Activated CD4-positive, CD25-positive, alpha-beta regulatory T cell treated with anti-CD3 and anti-CD28 coated beads, Interleukin-2, amount 50 U/mL, for 72 hours (primary cell): ENCODE data around the gene CCDC85C.
A peak's percentile ranks its signal among the peaks of the same experiment; 100 is the strongest.

Experiments used
- DNase-seq: peaks from one replicate; pipeline ENCODE4 v3.0.0; 2021

The CCDC85C gene

DNA sequence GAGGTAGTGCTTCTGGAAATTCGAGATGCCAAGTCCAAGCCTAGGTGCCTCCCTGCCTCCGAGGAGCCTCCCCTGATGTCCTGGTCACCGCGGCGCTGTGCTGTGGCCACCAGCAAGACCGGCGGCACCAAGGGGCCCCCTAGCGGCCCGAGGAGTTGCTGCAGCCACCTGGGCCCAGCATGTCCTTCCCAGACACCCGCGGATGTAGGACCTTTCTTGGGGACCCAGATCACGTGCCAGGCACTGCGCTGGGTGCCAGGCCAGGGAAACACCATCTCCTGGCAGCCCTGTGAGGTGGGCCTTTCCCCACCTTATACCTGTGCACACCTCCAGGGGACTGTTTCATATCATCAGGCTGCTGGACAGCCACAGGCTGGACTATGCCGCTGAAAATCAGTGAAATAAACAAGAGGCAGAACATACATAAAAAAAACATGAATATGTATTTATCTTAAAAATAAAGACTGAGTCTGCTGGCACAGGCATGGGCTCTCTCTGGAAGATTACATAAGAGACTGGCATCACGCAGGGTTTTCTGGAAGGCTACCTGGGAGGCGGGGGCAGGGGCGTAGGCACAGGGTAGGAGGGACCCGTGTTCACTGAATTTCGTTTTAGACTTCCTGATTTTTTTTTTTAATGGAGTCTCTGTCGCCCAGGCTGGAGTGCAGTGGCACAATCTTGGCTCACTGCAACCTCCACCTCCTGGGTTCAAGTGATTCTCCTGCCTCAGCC is 25.0 kb upstream of the CCDC85C start:
- peak; percentile 75 for DNase-seq

DNA sequence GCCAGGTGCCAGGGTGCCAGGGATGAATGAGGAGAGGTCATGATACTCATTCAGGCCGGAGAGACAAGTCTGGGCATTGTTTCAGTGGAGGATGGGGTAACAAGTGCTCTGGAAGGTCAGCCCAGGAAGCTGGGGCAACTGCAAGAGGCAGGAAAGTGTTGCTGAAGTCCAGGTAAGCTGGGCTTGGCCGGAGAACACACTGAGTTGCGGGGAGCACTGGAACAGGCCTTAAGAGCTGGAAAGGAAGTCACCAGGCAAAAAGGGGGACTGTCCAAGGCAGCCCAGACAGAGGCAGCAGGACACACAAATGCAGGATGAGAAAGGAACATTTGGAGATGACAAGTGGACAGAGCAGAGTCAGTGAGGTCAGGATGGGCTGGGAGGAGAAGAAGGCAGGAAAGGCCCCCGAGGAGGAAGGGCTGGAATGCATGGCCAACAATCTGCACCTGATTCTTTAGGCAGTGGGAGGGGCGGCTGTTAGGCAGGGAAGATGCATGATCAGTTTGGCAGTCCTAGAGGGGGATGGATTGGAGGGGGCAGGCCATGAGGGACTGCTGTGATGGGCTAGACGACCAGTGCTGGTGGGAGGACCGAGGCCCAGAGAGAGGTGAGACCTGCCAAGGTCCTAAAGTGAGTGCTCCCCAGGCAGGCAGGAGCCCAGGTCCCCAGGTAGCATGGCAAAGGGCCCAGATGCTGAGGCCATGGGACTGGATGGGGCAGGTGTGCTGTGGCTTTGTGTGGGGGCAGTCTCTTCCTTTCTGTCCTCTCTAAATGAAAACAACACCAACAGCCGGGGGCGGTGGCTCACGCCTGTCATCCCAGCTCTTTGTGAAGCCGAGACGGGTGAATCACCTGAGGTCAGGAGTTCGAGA is 23.7 kb upstream of the CCDC85C start:
- DNase-seq = no peak

DNA sequence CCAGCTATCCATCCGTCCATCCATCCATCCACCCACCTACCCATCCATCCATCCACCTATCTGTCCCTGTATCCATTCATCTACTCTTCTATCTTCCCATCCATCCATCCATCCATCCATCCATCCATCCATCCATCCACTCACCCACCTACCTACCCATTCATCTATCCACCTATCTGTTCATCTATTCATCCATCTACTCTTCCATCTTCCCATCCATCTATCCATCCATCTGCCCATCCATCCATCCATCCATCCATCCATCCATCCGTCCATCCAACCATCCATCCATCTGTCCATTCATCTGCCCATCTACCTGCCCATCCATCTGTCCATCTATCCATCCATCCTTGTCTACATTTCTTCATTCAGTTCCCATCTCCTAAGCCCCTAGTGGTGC is 23.1 kb upstream of the CCDC85C start:
- no peak for DNase-seq

DNA sequence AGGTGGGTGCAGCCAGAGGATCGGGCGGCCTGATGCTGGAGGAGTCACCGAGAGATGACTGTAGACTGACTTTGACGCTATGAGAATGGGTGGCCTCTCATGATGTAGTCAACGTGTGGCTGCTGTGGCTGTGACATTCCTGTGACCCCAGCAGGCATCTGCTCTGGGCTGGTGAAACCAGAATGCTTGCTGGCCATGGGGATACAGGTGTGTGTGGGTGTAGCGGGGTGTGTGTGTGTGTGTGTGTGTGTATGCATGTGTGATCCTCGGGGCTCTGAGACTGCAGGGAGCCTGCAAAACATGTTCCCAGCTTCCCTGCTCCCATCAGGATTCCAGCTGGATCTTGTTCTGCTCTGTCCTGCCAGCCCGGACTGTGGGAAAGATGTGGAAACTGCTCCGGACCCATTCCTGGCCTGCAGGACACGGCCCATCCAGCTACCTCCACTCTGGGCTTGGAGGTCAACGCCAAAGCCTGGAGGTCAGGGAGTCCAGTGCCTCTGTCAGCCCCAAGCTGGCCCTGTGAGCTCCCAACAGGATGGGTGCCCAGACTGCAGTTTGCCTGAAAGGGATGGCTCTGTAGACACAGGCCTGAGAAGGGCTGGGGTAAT is 22.1 kb upstream of the CCDC85C start:
- DNase-seq = no peak

DNA sequence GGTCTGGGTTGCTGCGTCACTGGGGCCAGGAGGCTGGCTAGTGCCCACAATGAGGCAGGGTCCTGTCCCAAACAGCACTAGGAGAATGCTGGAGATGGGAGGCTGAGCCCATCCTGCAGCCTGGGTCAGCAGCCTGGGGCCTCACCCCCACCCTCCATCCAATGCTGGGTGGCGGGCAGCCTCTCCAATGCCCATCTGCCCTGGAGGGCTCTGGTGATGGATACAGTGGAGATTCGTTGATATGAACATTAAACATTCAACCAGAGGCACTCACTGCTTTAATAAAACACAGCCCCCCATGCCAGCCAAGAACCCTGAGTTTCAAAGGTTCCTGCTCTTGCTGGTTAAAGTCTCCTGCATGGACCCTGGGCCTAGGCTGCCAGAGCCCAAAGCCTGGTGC is 21.5 kb upstream of the CCDC85C start:
- no peak for DNase-seq

DNA sequence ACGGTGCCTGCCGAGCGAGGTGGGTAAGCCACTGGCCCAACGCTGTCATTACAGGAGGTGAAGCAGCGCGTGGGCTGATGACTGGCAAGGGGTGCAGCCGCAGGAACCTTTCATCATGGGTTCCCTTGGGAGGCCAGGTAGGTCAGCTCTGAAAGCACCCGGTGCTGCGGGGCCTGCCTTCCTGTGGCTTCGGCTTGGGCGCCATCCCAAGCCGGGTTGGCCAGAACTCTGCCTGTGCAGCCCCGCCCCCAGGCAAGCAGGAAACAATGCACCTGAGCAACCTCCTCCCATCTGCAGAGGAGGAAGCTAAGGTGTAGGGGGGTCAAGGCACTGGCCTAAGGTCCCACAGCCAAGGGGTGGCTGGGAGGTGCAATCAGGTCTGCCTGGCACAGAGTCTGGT is 21.0 kb upstream of the CCDC85C start:
- no peak for DNase-seq

DNA sequence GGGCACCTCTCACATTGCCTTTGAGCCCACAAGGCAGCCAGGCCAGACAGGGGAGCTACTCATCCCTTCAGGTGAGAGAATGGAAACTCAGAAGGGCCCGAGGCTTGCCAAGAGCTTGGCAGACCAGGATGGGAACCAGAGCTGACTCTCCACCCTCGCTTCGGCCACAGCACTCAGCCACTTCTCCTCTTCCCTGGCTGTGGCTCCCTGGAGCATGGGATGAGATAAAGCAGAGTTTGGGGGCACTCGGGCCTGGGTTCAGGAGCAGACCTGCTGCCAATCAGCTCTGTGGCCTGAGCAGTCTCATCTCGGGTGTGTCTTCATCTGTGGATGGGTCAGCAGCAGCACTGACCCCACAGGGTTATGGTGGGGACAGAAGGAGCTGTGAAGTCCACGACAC is 20.0 kb upstream of the CCDC85C start:
- DNase-seq = no peak

DNA sequence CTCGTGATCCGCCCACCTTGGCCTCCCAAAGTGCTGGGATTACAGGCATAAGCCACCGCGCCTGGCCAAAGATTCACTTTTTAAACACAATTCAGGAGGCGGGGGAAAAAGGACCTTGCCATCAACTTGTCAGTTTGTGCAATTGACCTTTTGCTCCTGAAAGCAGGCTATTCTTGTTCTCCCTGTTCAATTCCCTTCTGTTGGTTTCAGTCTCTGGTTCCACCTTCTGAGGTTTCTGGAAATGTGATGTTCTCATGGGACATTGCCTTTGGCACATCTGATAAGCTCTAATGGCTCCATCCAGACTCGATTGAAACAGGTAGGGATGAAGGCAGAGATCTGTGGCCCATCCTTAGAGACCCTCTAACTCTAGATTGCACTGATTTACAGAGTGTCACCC is 17.9 kb upstream of the CCDC85C start:
- no peak for DNase-seq

DNA sequence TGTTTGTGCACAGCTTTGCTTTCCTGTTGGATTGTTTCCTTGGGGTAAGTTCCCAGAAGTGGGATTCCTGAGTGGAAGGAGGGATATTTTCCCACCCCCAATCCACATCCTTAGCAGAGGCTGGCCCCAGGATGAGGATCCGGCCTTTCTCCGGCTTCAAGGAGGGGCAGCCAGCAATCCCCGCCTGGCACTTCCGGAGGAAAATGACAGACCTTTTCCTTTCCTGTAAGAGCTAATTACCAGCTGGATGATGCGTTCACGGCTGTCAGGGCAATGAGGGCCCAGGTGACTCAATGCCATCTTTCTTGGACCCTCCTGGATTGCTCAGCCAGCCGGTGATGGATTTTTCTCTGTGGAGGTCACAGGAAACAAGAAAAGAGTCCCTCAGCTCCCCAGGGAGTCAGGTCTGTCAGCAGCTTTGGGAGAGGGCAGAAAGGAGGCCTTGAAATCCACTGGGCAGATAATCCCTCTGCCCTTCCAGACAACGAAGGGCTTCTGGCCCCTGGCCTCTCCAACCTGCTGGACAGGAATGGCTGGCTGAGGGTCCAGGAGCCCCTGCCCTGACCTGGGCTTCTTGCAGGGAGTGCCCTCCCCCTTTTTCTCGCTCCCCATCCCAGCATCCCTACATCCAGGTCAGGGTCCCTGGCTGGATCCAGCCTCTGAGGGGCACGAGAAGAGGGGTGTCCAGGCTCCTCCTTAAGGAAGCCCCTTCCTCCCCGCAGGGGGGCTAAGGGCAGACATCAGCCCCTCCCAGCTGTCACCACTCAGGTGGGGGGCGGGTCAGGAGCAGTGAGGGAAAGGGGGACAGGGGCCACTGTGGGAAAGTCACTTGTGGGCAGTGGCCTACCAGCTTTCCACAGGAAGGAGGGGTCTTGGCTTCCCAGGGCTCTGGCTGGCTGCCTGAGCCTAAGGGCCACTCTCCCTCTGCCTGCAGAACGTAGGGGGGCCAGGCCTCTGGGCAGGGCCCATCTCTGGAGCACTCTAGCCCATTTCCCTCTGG is 16.1 kb upstream of the CCDC85C start:
- DNase-seq = no peak

DNA sequence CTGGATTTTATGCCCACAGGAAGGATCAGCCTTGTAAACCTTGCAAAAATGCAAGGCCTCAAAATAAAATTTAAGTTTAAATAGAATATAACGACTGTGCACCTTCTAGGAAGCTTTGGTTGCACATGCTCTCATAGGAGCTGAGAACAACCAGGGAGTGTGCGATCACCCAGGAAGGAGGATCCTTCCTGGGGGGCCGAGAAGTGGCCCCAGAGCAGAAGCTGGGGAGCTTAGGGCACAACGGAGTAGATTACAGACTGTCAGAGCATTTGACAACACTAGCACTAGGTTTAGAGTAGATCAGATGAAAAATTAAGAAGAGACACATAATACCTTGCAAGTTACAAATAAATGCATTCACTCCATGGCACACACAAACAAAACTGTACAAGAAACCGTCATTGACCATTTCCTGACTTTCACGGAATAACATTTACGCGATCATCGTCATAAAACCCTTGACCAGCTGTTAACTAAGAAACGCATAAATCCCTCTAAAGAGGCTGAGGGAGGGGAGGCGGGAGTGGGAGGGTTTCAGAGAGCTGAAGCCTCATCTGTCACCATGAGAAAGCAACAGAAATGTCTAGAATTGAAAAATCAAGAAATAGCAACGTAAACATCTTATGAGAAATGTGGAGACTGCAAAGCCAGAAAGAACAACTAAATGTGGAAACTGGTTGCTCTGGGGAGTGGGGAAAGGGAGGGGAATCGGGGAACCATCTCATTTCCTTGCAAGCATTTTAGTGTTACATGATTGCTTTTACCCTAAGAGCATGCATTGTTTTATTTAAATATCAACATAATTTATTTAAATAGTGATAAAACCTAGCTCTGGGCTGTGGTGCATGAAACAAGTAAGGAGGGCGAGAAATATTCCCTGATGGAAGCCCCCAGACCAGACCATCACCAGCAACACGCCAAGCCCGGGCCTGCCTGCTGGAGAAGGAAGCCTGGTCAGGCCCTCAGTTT is 13.1 kb upstream of the CCDC85C start:
- no peak for DNase-seq

DNA sequence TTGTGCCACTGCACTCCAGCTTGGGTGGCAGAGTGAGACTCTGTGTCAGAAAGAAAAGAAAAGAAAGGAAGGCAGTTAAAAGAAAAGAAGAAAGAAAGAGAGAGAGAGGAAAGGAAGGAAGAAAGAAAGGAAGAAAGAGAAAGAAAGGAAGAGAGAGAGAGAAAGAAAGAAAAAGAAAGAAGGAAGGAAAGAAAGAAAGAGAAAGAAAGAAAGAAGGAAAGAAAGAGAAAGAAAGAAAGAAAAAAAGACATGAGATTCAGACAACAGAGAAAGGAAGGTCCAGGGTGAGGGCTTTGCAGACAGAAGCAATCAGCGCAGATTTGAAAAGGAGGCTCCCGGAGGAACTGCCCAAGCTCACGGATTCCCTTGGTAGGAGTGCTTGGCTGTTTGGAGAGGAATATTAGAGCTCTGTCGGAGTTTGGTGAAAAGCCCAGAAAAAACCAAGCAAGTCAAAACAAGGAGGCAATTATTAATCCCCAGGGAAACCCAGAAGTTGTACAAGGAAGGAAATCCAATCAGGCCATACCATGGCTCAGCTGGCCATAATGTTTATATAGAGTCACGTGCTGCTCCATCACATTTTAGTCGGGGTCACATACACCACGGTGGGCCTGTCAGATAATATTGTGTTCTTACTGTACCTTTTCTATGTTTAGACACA is 11.6 kb upstream of the CCDC85C start:
- DNase-seq = no peak

DNA sequence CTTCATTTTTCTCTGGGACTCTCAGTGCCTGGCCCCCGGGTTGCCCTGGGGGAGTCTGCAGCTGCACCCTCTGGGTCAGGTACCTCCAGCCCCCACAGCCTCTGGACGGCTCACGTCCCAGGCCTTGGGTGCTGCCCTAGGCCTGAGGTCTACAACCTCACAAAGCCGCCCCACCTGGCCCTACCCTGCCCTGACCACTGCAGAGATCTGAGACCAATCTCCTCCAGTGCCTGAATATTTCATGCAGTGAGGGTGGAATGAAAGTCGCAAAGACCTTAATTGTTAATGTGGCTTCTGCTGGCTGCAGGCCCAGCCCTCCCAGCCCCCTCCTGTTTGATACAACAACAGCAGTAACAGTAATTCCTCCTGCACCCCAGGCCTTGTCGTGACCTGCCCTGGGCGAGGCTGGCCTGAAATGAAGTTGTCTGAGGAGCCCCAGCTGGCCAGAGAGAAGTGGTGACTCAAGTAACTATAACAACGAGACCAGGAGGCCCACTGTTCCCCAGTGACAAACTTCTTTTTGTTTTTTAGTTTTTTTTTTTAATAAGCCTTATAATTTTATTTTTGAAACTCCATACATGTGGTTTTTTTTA is 8.8 kb upstream of the CCDC85C start:
- DNase-seq = no peak

DNA sequence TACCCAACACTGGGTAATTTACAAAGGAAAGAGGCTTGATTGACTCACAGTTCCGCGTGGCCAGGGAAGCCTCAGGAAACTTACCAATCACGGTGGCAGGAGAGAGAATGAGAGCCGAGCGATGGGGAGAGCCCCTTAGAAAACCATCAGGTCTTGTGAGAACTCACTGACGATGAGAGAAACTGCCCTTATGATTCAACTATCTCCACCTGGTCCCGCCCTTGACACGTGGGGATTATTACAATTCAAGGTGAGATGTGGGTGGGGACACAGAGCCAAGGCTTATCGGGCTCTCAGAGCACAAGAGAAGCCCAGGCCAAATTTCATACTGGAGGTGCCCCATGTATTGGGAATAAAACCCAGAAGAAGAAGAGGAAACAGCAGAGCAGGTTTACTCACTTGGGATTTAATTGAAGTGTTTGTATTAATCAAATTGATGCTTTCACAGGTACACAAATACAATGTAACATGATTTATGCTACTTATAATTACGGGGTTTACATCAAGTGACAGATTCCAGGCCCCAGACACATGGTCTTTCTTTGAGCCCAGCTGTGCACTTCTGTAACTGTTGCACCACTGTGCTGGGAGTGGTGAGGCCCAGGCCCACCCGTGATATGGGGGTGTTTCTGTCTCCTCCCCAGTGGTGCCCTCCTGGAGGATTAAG is 8.2 kb upstream of the CCDC85C start:
- no peak for DNase-seq

DNA sequence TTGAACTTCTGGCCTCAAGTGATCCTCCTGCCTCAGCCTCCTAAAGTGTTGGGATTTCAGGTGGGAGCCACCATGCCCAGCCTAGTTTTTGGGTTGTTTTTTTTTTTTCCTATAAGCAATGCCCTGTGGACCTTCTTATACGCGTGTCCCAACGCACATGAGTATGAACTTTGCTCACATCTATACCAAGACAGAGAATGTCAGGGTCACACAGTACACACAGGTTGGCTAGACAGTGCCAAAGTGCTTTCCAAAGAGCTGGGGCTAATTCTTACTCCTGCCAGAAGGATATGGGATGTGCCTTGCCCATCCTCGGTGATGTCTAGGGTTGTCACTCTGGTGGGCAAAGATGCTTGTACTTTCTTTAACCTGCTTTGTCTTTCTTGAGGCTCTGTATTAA is 7.6 kb upstream of the CCDC85C start:
- no peak for DNase-seq

DNA sequence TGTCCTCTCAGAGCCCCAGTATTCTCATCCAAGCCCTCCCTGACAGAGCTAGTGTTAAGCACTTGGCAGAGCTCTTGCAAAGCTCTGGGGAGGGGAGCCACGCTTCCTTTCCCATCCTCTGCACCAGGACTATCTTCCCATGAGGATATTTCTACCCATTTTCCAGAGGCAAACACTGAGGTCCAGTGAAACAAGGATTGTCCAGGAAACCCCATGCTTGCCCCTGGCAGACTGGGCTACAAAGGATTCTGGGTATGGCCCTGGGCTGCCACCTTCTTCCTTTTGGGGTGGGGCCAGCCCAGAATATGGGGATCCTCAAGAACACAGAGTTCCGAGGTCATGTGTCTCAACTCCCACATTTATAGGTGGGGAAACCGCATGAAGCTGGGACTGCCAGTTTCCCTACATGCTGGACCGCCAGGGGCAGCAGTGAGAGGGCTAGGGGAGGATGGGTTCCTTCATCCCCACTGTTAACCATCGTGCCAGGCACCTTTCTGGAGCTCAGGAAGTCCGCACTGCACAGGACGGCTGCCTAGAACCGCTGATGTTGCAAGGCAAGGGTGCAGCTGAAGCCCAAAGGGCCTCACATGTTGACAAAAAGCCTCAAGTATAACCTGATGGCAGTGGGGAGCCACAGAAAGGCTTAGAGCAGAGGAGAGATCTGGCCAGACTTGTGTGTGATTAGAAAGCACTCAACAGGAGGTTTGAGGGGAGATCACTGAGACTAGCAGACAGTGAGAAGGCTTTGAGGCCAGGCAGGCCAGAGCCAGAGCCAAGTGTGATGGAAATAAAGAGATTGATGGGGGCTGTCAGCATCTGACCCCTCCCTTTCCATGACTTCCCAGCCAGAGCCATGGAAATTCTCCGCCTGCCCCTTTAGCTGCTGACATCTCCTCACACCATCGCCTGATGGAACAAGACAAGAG is 5.5 kb upstream of the CCDC85C start:
- DNase-seq = no peak

DNA sequence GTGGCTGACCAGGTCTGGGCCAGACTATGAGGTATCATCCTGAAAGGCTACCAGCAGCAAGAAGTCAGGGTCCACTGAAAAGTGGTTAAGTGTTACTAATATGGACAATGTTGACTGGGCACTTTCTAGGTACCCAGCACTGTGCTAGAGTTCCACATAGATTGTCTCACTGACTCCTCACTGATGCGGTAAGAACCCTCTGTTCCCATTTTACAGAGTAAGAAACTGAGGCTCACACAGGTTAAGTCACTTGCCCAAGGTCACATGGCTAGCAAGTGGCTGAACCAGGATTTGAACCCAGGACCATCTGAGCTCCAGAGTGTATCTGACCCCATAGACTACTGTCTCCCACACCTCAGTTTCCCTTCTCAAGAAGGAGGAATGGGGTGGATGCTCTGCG is 4.6 kb upstream of the CCDC85C start:
- DNase-seq = no peak

DNA sequence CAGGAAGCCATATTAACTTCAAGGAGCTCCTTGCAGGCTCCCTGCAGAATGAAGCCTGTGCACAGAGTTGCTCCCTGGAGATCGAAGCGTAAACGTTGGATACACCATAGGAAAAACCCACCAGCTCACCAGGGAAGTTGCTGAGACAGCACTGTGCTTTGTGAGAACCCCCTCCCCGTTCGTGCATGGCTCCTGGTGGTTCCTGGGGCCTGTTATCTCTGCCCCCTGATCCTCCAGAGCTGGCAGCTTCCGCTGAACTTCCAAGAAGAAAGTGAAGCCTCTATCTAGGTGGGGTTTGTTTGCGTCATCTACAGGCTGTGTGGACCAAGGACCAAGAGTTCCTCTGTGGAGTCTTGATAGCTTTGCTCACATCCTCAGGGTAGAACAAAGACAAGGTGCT is 2.4 kb upstream of the CCDC85C start:
- DNase-seq = no peak

DNA sequence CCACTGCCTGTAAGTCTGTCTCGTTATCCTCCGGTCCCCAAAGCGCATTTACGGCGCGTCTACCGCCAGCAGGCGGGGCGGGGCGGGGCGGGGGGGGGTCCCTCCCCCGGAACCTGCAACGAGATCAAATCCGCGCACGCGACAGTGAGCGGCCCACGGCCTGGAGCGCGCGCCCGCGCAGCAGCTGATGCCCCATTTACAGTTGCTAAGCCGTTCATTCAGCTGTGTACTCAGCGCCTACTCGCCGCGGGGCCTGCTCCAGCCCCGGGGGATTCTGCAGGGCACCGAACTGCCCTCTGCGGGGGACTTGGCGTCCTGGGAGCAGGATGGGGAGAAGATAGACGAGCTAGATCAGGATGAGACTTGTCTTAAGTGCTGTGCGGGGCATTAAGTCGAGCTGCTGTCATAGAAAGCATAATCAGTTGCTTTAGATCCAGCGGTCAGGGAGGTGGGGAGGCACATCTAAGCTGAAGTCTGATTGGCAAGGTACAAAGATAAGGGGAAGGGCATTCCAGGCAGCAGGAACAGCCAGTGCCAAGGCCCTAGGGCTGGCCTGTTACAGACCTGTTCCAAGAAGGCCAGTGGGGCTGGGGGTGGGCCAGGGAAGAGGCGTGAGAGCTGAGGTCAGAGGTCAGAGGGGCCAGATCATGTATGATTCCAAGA is 1.4 kb upstream of the CCDC85C start:
- peak; percentile 73 for DNase-seq
